IPS-NIHi7 (cell line): ENCODE data around the gene NR5A1.
A peak's percentile ranks its signal among the peaks of the same experiment; 100 is the strongest.

Source experiments
- DNase-seq: peaks from one replicate; pipeline ENCODE4 v3.0.0; 2012; ENCODE audit warnings: mixed read lengths; ENCODE audit errors: extremely low spot score

The NR5A1 gene

DNA sequence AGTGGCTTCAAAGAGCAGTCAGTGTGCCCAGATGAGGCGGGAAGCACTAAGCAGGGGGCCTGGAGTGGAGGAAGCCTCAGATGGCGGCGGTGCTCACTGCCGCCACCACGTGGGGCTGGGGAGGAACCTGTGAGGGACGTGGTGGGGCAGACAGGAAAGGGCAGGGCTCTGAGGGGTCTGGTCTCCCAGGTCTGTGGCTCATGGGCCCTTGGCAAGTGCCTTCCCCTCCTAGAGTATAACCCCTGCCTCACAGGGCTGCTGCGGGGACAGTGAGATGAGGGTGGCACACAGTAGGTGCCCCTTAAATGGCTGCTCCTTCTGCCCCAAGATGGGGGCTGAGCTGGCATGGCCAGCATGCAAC is 26.6 kb downstream of the NR5A1 start:
- peak; percentile 92 for DNase-seq

DNA sequence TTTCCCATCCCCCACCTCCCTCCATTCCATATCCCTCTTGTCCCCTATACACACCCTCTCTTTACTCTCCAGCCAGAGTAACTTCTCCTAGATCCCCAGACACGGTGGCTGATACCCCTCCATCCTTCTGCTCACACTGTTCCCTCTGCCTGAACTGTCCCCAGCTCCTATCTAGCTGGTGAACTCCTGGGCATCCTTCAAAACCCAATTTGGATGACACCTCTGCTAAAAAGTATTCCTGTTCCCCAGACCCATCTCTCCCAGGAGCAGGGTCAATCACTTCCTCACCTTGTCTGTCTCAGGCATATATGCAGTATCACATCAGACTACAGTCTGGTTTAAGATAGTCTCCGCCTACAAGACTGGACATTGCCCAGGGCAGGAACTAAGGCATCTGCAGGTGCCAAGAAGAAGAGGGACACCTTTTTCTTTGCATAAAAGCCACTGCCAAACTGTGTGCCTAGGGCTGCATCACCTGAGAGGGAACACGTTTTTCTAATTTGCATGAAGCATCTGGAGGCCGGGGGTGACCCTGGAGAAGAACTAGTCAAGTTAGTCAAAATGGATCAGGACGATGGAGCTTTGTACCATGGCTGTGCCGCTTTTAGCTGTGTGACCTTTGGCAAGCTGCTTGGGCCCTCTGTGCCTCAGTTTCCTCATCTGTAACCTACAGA is 27.1 kb downstream of the NR5A1 start:
- no peak for DNase-seq

GRCh38 chr9:124479371-124479770 is 27.8 kb downstream of the NR5A1 start:
- no peak for DNase-seq

DNA sequence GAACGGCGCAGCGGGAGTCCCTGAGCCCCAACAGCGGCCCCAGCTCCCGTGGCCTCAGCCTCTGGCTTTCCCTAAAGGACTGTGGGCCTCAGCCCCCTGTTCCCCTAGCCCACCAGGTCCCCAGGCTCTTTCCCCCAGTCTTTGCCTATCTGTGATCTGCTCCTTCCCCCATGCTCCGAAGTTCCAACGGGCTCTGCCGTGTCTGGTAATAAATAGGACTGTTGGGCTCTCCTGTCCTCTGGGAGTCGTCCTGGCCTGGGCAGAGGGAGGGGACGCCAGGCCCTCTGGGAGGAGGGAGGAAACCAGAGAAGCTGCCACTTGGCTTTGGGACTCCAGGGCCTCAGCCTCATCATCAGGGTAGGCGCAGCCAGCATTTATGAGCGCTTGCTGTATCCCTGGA is 28.8 kb downstream of the NR5A1 start:
- no peak for DNase-seq

- DNase-seq, result peak; percentile 61
Observed at GRCh38 chr9:124477648-124478285, 29.4 kb downstream of the NR5A1 start.

DNA sequence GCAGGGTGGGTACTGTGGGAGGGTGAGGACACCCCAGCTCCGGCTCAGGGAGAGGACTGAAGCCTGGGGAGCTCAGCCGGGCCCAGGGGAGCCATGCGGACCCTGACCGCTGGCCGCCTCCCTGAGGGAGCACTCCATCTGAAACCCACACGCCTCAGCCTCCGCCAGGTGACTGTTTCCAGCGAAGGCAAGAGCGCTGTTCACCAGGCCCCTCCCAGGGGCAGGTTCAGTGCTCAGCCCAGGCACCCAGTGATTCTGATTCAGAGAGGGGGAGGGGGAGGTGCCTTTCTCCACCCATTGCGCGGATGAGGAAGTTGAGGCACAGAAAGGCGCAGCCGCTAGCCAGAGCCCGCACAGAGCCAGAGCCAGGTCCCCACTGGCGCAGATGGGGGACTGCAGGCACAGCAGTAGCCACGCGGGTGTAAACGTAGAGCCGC is 30.0 kb downstream of the NR5A1 start:
- DNase-seq, result peak; percentile 56

DNA sequence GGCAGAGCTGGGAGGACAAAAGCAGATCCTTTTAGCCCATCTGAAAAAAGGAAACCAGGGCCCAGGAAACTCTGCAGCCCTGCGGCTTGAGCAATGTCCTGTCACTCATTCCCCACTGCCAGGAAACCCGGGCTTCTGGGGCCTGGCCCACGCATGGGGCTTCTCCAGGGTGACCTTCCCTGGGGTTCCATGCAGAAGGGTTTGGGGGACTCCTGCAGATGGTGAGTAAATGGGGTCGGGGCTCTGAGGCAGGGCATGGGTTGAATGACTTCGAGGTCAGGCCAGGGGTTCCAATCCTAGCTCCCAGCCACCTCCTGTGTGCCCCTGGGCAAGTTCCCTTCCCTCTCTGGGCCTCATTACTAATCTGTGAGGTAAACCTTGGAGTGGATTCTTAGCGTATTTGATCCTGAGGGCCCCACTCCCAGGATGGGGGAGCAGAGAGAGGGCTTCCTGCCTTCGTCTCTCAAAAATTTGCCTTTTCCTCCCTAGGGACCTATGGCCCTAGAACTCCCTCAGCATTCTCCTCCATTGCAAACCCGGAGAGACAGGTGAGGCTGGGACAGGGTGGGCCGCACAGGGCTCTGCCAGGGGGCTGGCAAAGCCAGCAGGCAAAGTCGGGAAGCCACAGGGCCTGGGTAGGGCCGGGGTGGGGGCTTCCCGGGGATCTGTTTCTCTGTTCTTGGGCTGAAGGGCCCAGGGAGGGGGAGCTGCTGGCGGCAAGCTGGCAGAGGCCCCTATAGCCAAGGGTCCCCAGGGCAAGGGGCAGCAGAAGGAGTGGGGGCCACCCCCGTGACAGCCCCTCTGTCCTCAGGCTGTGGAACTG is 31.1 kb downstream of the NR5A1 start:
- no peak for DNase-seq

GRCh38 chr9:124475158-124475867 is 31.9 kb downstream of the NR5A1 start:
- DNase-seq, result peak; percentile 76

GRCh38 chr9:124474151-124474550 is 33.0 kb downstream of the NR5A1 start:
- DNase-seq, result no peak

GRCh38 chr9:124473310-124473709 is 33.9 kb downstream of the NR5A1 start:
- no peak for DNase-seq

DNA sequence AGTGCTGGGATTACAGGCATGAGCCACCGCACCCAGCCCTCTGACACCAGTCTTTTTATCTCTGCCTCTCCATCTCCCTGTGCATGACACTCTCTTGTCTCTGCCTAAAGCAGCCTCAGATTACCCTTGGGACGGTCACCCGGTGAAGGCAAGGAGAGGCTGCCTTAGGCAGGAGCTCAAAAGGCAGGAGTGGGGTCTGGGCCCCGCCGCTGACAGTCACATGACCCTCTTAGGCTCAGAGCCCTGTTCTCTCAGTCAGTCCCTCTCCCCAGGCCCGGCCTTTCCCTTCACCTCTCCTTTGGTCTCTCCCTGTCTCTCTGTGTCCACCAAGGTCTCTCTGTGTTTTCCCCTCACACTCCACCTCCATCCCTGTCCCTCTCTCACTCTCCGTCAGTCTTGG is 34.4 kb downstream of the NR5A1 start:
- DNase-seq, result no peak

- no peak for DNase-seq
Observed at GRCh38 chr9:124471761-124472160, 35.4 kb downstream of the NR5A1 start.

DNA sequence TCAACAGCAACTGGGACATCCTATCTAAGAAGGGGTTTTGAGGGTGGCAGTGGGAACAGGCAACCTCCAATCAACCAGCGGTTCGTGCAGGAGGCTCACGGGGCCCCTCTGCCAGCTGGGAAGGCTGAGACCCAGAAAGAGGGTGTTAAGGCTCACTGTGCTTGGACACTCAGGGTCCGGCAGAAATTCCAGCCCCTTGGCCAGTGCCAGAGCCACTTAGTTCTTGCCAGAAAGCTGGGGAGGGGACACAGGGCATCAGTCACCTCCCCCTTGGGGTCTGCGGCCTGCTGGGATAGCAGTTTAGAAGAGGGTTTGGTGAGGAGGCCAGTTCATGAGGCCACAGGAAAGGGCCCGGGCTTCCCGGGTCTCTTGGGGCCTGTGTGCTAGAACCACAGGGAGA is 36.5 kb downstream of the NR5A1 start:
- no peak for DNase-seq

- DNase-seq, result no peak
Observed at GRCh38 chr9:124470306-124470705, 36.9 kb downstream of the NR5A1 start.

DNA sequence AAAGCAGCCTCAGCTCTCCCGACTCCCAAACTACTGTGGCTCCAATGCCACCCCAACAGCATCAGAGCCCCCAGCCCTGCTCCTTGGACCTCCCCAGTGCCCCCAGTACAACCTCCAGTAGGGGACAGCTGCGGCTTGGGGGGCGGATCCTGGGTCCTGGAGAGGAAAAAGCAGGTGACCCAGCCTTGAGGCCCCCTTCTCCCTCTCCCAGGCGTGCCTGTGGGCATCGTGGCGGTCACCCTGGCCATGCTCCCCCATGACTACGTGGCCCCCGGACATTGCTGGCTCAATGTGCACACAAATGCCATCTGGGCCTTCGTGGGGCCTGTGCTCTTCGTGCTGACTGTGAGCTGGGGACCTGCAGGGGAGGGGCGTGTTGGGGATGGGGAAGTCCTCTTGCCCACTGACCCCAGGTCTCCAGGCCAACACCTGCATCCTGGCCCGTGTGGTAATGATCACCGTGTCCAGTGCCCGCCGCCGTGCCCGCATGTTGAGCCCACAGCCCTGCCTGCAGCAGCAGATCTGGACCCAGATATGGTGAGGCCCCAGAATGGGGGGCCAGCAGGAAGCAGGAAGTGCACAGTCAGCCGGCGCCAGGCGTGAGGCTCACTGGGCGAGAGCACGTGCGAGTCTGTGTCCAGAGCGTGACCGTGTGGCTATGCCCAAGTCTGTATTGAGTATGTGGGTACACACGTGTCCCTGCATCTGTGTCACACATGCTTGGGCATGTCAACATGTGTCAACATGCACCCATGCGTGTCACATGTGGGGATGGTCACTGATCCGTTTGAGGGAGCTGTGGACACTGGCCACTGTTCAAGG is 38.0 kb downstream of the NR5A1 start:
- DNase-seq, result no peak

DNA sequence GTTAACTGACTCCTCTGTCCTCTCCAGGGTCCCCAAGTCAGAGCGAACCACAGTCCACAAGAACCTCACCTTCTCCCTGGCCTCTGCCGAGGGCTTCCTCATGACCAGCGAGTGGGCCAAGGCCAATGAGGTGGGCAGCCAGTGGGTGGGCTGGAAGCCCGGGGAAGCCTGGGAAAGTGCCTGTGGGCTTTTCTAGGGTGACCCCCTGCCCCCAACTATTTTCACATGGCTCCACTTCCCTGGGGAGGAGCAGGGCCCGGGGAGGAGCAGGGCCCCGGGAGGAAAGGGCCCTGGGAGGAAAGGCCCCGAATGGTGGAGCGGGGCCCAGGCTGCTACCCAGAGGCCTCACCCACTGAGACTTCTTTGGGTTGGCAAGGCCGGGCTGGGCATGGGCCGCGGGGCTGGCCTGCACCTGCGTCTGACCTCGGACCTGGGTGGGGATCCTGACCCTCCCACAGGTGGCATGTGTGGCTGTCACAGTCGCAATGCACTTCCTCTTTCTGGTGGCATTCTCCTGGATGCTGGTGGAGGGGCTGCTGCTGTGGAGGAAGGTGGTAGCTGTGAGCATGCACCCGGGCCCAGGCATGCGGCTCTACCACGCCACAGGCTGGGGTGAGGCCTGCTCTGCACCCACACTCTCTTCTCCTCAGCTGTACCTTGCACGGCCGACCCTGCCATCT is 39.0 kb downstream of the NR5A1 start:
- DNase-seq, result no peak

DNA sequence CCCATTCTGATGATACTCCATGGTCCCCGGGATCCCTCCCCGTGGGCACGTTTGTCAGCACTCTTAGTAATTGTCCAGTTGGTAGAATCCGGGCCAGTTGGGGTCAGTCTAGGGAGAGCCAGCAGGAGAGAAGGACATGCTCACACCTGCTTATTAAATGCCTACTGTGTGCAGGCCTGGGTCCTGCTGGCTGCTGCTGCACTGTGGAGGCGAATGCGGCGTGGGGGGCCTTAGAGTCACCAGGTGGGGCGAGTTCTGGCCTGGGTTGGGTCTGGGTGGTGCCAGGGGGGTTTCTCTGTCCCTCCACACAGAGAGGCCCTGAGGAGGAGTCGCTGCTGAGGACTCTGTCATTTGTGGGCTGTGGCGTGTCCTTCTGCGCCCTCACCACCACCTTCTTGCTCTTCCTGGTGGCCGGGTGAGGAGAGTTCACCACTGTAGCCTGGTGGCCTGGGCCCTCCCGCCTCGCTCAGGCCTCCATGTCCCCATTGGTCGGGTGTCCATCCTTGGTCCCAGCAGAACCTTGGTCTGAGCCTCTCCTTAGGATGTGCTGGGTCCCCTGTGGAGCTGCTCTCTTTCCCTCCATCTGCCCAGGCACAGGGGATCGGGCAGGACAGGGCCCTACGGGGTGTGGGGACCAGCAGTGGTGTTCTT is 39.7 kb downstream of the NR5A1 start:
- DNase-seq, result no peak

GRCh38 chr9:124465736-124466135 is 41.5 kb downstream of the NR5A1 start:
- DNase-seq, result no peak

GRCh38 chr9:124462739-124463138 is 44.5 kb downstream of the NR5A1 start:
- DNase-seq, result no peak

DNA sequence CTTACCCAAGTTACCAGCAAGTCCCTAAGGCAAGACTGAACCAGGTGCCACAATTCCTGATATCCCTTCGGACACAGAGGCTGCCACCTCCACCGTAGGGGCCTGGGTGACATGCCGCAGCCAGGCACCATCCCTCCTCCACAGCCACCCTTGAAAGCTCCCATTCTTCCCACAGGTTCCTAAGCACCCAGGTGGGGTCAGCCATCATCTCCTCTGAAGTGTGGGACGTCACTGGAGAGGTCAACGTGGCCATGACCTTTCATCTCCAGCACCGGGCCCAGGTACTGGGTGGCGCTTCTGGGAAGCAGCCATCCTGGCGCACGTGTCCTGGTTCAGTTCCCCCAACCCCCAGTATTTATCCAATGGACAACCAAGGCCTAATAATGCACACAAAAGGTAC is 48.8 kb downstream of the NR5A1 start:
- no peak for DNase-seq
